ENCODE measurements around the gene MAP3K13.

The MAP3K13 gene

GRCh38 chr3:185342459-185343174 is 20.3 kb upstream of the MAP3K13 start:
- Histone ChIP-seq H3K27me3 (ENCODE audit: insufficient read depth, insufficient read length) (no peaks in the 10 kb centered on the region), H3K4me3 (ENCODE audit: insufficient read length, low read depth) (no peak overlapping the region), H3K36me3 (ENCODE audit: insufficient read depth, insufficient read length, low read length) (no peaks in the 10 kb centered on the region), H3K9ac (ENCODE audit: insufficient read length, low read depth) (no peak overlapping the region), H3K4me1 (ENCODE audit: insufficient read depth, insufficient read length) (no peaks in the 10 kb centered on the region), H3K9me3 (ENCODE audit: insufficient read depth, low read length) (no peaks in the 10 kb centered on the region)
- no peak for DNase-seq (ENCODE audit: low read depth, low spot score)
- TF ChIP-seq SUZ12 (IDR thresholded peaks at IDR 0.05; ENCODE audit: extremely low read depth, insufficient read depth, insufficient read length) (no peak), YY1 (IDR thresholded peaks at IDR 0.05; ENCODE audit: insufficient read depth, insufficient read length) (no peak)

GRCh38 chr3:185347399-185347798 is 15.5 kb upstream of the MAP3K13 start:
- Histone ChIP-seq H3K36me3 (ENCODE audit: insufficient read depth, insufficient read length, low read length) (no peaks in the 10 kb centered on the region), H3K4me3 (ENCODE audit: insufficient read length, low read depth) (no peak overlapping the region), H3K9me3 (ENCODE audit: insufficient read depth, low read length) (no peaks in the 10 kb centered on the region), H3K9ac (ENCODE audit: insufficient read length, low read depth) (no peak overlapping the region), H3K4me1 (ENCODE audit: insufficient read depth, insufficient read length) (peaks cover 1% of the 10 kb centered on the region), H3K27me3 (ENCODE audit: insufficient read depth, insufficient read length) (no peaks in the 10 kb centered on the region)
- no peak for TF ChIP-seq ZNF274 (IDR thresholded peaks at IDR 0.05; ENCODE audit: low read depth, low read length)
- no peak for TF ChIP-seq YY1 (IDR thresholded peaks at IDR 0.05; ENCODE audit: insufficient read depth, insufficient read length)
- TF ChIP-seq SUZ12 (IDR thresholded peaks at IDR 0.05; ENCODE audit: extremely low read depth, insufficient read depth, insufficient read length) = no peak
- DNase-seq (ENCODE audit: low read depth, low spot score) = no peak

- H3K27me3 ChIP-seq (ENCODE audit: insufficient read depth, insufficient read length) = no peaks in the 10 kb centered on the region
- no peak overlapping the region for H3K4me3 ChIP-seq (ENCODE audit: insufficient read length, low read depth)
- no peak for DNase-seq (ENCODE audit: low read depth, low spot score)
- H3K4me1 ChIP-seq (ENCODE audit: insufficient read depth, insufficient read length) = peaks cover 1% of the 10 kb centered on the region
- TF ChIP-seq YY1 (IDR thresholded peaks at IDR 0.05; ENCODE audit: insufficient read depth, insufficient read length) (no peak), SUZ12 (IDR thresholded peaks at IDR 0.05; ENCODE audit: extremely low read depth, insufficient read depth, insufficient read length) (no peak), ZNF274 (IDR thresholded peaks at IDR 0.05; ENCODE audit: low read depth, low read length) (no peak)
- H3K9ac ChIP-seq (ENCODE audit: insufficient read length, low read depth) = no peak overlapping the region
- H3K9me3 ChIP-seq (ENCODE audit: insufficient read depth, low read length) = no peaks in the 10 kb centered on the region
- H3K36me3 ChIP-seq (ENCODE audit: insufficient read depth, insufficient read length, low read length) = no peaks in the 10 kb centered on the region
These were observed 12.1 kb upstream of the MAP3K13 start for GRCh38 chr3:185350841-185351240.

GRCh38 chr3:185351396-185351795 is 11.5 kb upstream of the MAP3K13 start:
- no peak for TF ChIP-seq SUZ12 (IDR thresholded peaks at IDR 0.05; ENCODE audit: extremely low read depth, insufficient read depth, insufficient read length)
- TF ChIP-seq ZNF274 (IDR thresholded peaks at IDR 0.05; ENCODE audit: low read depth, low read length) = no peak
- no peak for TF ChIP-seq YY1 (IDR thresholded peaks at IDR 0.05; ENCODE audit: insufficient read depth, insufficient read length)
- H3K36me3 ChIP-seq (ENCODE audit: insufficient read depth, insufficient read length, low read length) = no peaks in the 10 kb centered on the region
- H3K9ac ChIP-seq (ENCODE audit: insufficient read length, low read depth) = no peak overlapping the region
- DNase-seq (ENCODE audit: low read depth, low spot score) = no peak
- H3K27me3 ChIP-seq (ENCODE audit: insufficient read depth, insufficient read length) = no peaks in the 10 kb centered on the region
- no peak overlapping the region for H3K4me3 ChIP-seq (ENCODE audit: insufficient read length, low read depth)
- H3K4me1 ChIP-seq (ENCODE audit: insufficient read depth, insufficient read length) = peaks cover 1% of the 10 kb centered on the region
- H3K9me3 ChIP-seq (ENCODE audit: insufficient read depth, low read length) = no peaks in the 10 kb centered on the region

- H3K9ac ChIP-seq (ENCODE audit: insufficient read length, low read depth) = no peak overlapping the region
These were observed 9.7 kb upstream of the MAP3K13 start for GRCh38 chr3:185353225-185353624.

GRCh38 chr3:185353823-185354614 is 8.9 kb upstream of the MAP3K13 start:
- Histone ChIP-seq H3K36me3 (ENCODE audit: insufficient read depth, insufficient read length, low read length) (no peaks in the 10 kb centered on the region), H3K9me3 (ENCODE audit: insufficient read depth, low read length) (no peaks in the 10 kb centered on the region), H3K9ac (ENCODE audit: insufficient read length, low read depth) (no peak overlapping the region), H3K4me3 (ENCODE audit: insufficient read length, low read depth) (no peak overlapping the region), H3K27me3 (ENCODE audit: insufficient read depth, insufficient read length) (no peaks in the 10 kb centered on the region), H3K4me1 (ENCODE audit: insufficient read depth, insufficient read length) (peaks cover 1% of the 10 kb centered on the region)
- TF ChIP-seq ZNF274 (IDR thresholded peaks at IDR 0.05; ENCODE audit: low read depth, low read length) (no peak), YY1 (IDR thresholded peaks at IDR 0.05; ENCODE audit: insufficient read depth, insufficient read length) (no peak), SUZ12 (IDR thresholded peaks at IDR 0.05; ENCODE audit: extremely low read depth, insufficient read depth, insufficient read length) (no peak)
- peak; percentile 93 for DNase-seq (ENCODE audit: low read depth, low spot score)

More at GRCh38 chr3:185353225-185353624, 9.7 kb upstream of the MAP3K13 start:
- Histone ChIP-seq H3K9me3 (ENCODE audit: insufficient read depth, low read length) (no peaks in the 10 kb centered on the region), H3K36me3 (ENCODE audit: insufficient read depth, insufficient read length, low read length) (no peaks in the 10 kb centered on the region), H3K27me3 (ENCODE audit: insufficient read depth, insufficient read length) (no peaks in the 10 kb centered on the region), H3K4me3 (ENCODE audit: insufficient read length, low read depth) (no peak overlapping the region), H3K4me1 (ENCODE audit: insufficient read depth, insufficient read length) (peaks cover 1% of the 10 kb centered on the region)
- TF ChIP-seq SUZ12 (IDR thresholded peaks at IDR 0.05; ENCODE audit: extremely low read depth, insufficient read depth, insufficient read length) (no peak), YY1 (IDR thresholded peaks at IDR 0.05; ENCODE audit: insufficient read depth, insufficient read length) (no peak), ZNF274 (IDR thresholded peaks at IDR 0.05; ENCODE audit: low read depth, low read length) (no peak)
- no peak for DNase-seq (ENCODE audit: low read depth, low spot score)

GRCh38 chr3:185356499-185356898 is 6.4 kb upstream of the MAP3K13 start:
- no peaks in the 10 kb centered on the region for H3K36me3 ChIP-seq (ENCODE audit: insufficient read depth, insufficient read length, low read length)
- no peaks in the 10 kb centered on the region for H3K27me3 ChIP-seq (ENCODE audit: insufficient read depth, insufficient read length)
- no peak overlapping the region for H3K4me3 ChIP-seq (ENCODE audit: insufficient read length, low read depth)
- no peak overlapping the region for H3K9ac ChIP-seq (ENCODE audit: insufficient read length, low read depth)
- H3K9me3 ChIP-seq (ENCODE audit: insufficient read depth, low read length) = no peaks in the 10 kb centered on the region
- TF ChIP-seq YY1 (IDR thresholded peaks at IDR 0.05; ENCODE audit: insufficient read depth, insufficient read length) (no peak), ZNF274 (IDR thresholded peaks at IDR 0.05; ENCODE audit: low read depth, low read length) (no peak), SUZ12 (IDR thresholded peaks at IDR 0.05; ENCODE audit: extremely low read depth, insufficient read depth, insufficient read length) (no peak)
- H3K4me1 ChIP-seq (ENCODE audit: insufficient read depth, insufficient read length) = no peaks in the 10 kb centered on the region
- DNase-seq (ENCODE audit: low read depth, low spot score) = no peak
